Frontal cortex (tissue), 4 donors: Measurements from ENCODE around the gene FASTK. TPM values are rescaled to one million over a fixed set of nuclear protein-coding genes. Genes with fewer than 3 reads are reported as not detected.
A peak's percentile ranks its signal among the peaks of the same experiment; 100 is the strongest.

Experiments
- DNase-seq, 2 donors: peaks; one replicate each; pipeline ENCODE4 v3.0.0; 2012; ENCODE audit warnings: low spot score in 2 of 2
- FAIRE-seq: peaks from 2 replicates; lab custom pipeline; 2012; peaks lifted over from hg19 to GRCh38; lab: Jason Lieb, UNC
- total RNA-seq: library from RNA; depleted of rRNA; stranded (reverse); fragments of >200 nt; gene quantifications from one replicate; pipeline ENCODE4 v1.2.3, GENCODE V29; 2014
- donor health status: control.
- donor health status: control.
- donor health status: control.

Gene FASTK
- total RNA-seq, 1 donor from 2014 or later: 32.6 TPM

GRCh38 chr7:151070574-151070960 is 10.0 kb downstream of the FASTK start:
- no peak for FAIRE-seq

GRCh38 chr7:151069841-151070573 is 10.6 kb downstream of the FASTK start:
- DNase-seq (no peak), FAIRE-seq (no peak)

More at GRCh38 chr7:151070574-151070960, 10.0 kb downstream of the FASTK start:
- DNase-seq: no peak

- no peak for FAIRE-seq
These were observed 12.4 kb downstream of the FASTK start for GRCh38 chr7:151068069-151068773.

GRCh38 chr7:151066273-151066974 is 14.2 kb downstream of the FASTK start:
- DNase-seq (no peak), FAIRE-seq (no peak)

More at GRCh38 chr7:151068069-151068773, 12.4 kb downstream of the FASTK start:
- no peak for DNase-seq

- DNase-seq (no peak), FAIRE-seq (no peak)
These were observed 15.1 kb downstream of the FASTK start for GRCh38 chr7:151065516-151065915.

GRCh38 chr7:151064993-151065392 is 15.6 kb downstream of the FASTK start:
- DNase-seq (no peak), FAIRE-seq (no peak)

- DNase-seq: no peak
- FAIRE-seq: no peak
These were observed 16.2 kb downstream of the FASTK start for GRCh38 chr7:151064454-151064853.

- FAIRE-seq (no peak), DNase-seq (no peak)
These were observed 17.4 kb downstream of the FASTK start for GRCh38 chr7:151063212-151063561.

GRCh38 chr7:151062399-151063211 is 18.0 kb downstream of the FASTK start:
- DNase-seq: no peak
- FAIRE-seq: no peak

GRCh38 chr7:151062111-151062398 is 18.6 kb downstream of the FASTK start:
- DNase-seq: no peak
- FAIRE-seq: no peak

- FAIRE-seq: no peak
- DNase-seq: no peak
These were observed 19.1 kb downstream of the FASTK start for GRCh38 chr7:151061213-151062110.

GRCh38 chr7:151060416-151061212 is 20.0 kb downstream of the FASTK start:
- DNase-seq (peak; percentile 50 to 64), FAIRE-seq (no peak)

- DNase-seq (no peak), FAIRE-seq (no peak)
These were observed 20.5 kb downstream of the FASTK start for GRCh38 chr7:151060113-151060415.

GRCh38 chr7:151059367-151060112 is 21.1 kb downstream of the FASTK start, which contains the start of gene SLC4A2:
TSS of gene SLC4A2 (plus strand) at chr7:151059589. CDS start at chr7:151061988, 2,399 bp downstream.
- no peak for FAIRE-seq
- peak; percentile 95 to 96 for DNase-seq

- DNase-seq (peak in 1 of 2 donors; percentile 66), FAIRE-seq (no peak)
These were observed 21.7 kb downstream of the FASTK start for GRCh38 chr7:151058781-151059366.

- DNase-seq (peak; percentile 99 to 100), FAIRE-seq (peak; percentile 62)
These were observed 22.4 kb downstream of the FASTK start for GRCh38 chr7:151057989-151058780.
